GM19463 (cell line): Measurements from ENCODE around the gene TET2.

ENCODE experiments used
- ATAC-seq: cut with Tn5 transposase; IDR thresholded peaks from one replicate; pipeline ENCODE4 v1.9.1; 2021; ENCODE audit warnings: mild to moderate bottlenecking, moderate library complexity; ENCODE audit not compliant: unreplicated experiment

Gene TET2

GRCh38 chr4:105181259-105181658, 34.6 kb downstream of the TET2 start:
- no peak for ATAC-seq

GRCh38 chr4:105182211-105182610, 35.5 kb downstream of the TET2 start:
- no peak for ATAC-seq

GRCh38 chr4:105184316-105184980, 37.8 kb downstream of the TET2 start:
- no peak for ATAC-seq

GRCh38 chr4:105186701-105187161, 40.1 kb downstream of the TET2 start:
- ATAC-seq = no peak

- ATAC-seq = no peak
Observed at GRCh38 chr4:105189855-105190650, 43.4 kb downstream of the TET2 start.

GRCh38 chr4:105191621-105192210, 45.0 kb downstream of the TET2 start:
- ATAC-seq = peak; percentile 50

- no peak for ATAC-seq
Observed at GRCh38 chr4:105192474-105192873, 45.8 kb downstream of the TET2 start.

- ATAC-seq = no peak
Observed at GRCh38 chr4:105192910-105193309, 46.2 kb downstream of the TET2 start.

- ATAC-seq = no peak
Observed at GRCh38 chr4:105193536-105193935, 46.9 kb downstream of the TET2 start.

- peak; percentile 80 for ATAC-seq
Observed at GRCh38 chr4:105194328-105195231, 47.9 kb downstream of the TET2 start.

- peak; percentile 25 for ATAC-seq
Observed at GRCh38 chr4:105196523-105197145, 50.0 kb downstream of the TET2 start.

- ATAC-seq = no peak
Observed at GRCh38 chr4:105197777-105198176, 51.1 kb downstream of the TET2 start.

GRCh38 chr4:105198541-105198940, 51.9 kb downstream of the TET2 start:
- ATAC-seq = no peak

- no peak for ATAC-seq
Observed at GRCh38 chr4:105206214-105206613, 59.5 kb downstream of the TET2 start.

GRCh38 chr4:105207386-105207785, 60.7 kb downstream of the TET2 start:
- no peak for ATAC-seq

GRCh38 chr4:105208561-105208960, 61.9 kb downstream of the TET2 start:
- ATAC-seq = no peak

- no peak for ATAC-seq
Observed at GRCh38 chr4:105210916-105211315, 64.2 kb downstream of the TET2 start.

- ATAC-seq = peak; percentile 73
Observed at GRCh38 chr4:105215609-105216313, 69.1 kb downstream of the TET2 start.

- ATAC-seq = no peak
Observed at GRCh38 chr4:105225500-105225899, 78.8 kb downstream of the TET2 start.

GRCh38 chr4:105227054-105227453, 80.4 kb downstream of the TET2 start:
- no peak for ATAC-seq
